HG03457 (cell line): ENCODE results near the gene PLEK2.
"Not testable (repeated sequence)": the region's sequence is repeated elsewhere in the genome, so short reads cannot be mapped to it uniquely, and the experiment has no call there.

Experiments
- ATAC-seq: cut with Tn5 transposase; IDR thresholded peaks from one replicate; pipeline ENCODE4 v1.9.1; 2021; ENCODE audit warnings: moderate number of reproducible peaks; ENCODE audit not compliant: unreplicated experiment

Gene PLEK2

DNA sequence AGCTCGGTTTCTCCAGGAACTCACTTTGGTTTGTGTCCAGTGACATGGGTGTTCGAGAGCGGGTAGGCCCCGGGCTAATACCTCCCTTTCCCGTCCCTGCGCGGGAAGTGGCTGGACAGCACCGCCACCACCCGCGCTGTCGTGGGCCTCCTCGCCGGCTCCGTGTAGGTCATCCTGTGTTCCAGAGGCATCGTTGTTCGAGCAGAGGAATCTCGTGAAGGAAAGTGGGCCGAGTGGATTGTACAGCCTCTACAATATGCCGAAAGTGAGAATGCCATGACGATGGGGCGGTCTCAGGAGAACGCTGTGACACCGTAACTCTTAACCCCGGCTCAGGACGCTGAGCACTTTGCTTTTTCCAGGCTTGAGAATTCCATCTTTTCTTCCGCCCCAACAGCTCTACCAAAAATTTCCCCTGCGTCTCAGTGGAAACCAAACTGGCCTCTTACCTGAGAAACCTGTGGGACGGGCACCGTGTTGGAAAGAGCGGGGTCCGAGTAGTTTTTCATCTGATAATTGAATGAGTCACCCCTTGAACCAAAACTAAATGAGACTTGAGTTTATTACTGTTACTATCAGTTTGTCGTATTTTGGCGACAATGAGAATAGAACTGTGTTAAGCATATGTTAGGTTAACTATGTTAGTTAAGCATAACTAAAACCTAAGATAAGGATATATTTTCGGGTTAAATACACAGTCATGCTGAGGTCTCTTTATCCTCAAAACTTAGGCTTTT is 51.3 kb downstream of the PLEK2 start:
- ATAC-seq = no peak

DNA sequence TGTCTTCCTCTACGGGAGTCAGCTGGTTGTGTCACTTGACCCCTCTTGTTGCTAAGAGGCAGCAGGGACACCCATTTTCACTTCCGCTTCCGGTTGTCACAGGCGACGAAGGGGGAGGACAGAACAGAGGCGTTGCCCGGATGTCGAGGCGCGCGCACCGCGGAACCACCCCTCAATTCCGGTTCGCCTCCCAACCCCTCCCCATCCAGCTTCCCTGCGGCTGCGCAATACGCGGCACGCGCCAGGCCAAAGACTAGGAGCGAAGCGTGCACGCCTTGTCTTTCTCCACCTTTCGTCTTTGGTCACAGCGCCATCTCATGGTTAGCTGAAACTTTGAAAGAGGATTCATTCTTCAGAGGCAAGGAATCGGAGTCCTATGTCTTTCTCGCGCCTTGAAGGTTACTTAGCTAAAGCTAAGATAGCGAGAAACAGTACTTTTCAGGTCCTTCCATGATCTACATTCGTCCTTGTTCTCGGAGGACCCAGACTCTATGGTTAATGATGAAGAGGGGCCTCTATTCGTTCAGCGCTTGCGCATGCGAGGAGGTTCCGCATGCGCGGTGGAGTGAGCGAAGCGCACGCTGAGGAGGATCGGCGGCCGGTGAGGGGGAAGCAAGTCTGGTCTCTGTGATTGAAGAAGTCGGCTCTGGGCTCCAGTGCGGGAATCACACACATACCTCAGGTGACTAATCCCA is 52.0 kb downstream of the PLEK2 start, which contains the start of the genes ATP6V1D and EIF2S1:
Gene ATP6V1D, minus strand, starts transcription at position 30 of the 695 bp plus-strand sequence. CDS start 106 bp downstream, outside the sequence.
Gene EIF2S1, plus strand, starts transcription at position 554 of the 695 bp plus-strand sequence. CDS start 4,440 bp downstream, outside the sequence.
- ATAC-seq = peak; percentile 75

DNA sequence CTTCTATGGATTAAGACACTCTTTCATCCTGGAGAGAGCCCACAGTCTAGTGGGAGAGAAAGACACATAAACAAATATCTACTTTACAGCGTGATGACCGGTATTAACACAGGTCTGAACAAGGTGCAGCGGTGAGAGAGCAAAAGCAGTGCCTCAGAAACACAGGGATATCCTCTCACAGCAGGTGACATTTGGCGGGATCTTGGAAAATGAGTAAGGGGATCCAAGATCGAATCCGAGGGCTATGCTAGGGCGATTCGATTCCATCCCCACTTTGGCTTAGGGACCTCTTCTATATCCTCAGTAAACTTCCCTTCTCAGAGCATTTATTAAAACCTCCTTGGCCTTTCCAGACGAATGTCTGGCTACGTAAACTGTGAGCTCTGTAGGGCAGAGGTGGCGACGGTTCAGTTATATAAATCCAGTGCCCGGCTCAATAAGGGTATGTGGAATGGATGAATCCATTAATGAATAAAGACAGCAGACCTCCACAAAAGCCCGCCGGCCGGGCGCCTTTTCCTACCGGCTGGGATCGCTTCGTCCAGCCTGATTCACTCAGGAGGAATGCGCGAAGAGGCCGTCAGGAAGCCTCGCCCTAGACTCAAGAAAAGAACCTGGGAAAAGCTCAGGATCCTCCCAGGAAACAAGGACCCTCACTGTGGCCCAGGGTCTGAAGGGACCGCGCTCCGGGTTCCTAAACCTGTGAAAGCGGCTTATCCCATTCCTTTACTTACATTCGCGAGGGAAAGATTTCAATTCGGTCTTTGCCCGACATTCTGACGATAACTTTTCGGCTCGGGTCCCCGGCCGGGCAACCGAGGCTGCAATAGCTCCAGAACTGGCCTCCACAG is 52.8 kb downstream of the PLEK2 start:
- ATAC-seq = peak; percentile 1

DNA sequence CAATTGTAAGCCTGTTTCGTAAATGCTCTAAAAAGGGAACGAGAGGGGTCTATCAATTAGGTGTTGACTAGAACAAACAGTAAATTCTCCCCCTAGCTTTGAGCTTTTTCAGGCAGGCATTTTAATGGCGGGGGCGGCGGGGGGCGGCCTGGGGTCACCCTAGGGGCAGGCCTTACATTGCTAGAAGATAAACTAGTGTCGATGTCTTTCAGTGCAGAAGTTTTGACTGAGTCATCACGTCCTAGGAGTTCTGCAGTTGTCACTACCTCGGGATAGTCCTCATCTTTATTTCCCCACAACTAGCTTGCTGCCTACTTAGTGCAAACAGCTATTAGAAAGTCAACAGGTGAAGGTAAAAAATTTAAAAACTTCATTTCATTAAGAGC is 54.0 kb downstream of the PLEK2 start:
- ATAC-seq = no peak

DNA sequence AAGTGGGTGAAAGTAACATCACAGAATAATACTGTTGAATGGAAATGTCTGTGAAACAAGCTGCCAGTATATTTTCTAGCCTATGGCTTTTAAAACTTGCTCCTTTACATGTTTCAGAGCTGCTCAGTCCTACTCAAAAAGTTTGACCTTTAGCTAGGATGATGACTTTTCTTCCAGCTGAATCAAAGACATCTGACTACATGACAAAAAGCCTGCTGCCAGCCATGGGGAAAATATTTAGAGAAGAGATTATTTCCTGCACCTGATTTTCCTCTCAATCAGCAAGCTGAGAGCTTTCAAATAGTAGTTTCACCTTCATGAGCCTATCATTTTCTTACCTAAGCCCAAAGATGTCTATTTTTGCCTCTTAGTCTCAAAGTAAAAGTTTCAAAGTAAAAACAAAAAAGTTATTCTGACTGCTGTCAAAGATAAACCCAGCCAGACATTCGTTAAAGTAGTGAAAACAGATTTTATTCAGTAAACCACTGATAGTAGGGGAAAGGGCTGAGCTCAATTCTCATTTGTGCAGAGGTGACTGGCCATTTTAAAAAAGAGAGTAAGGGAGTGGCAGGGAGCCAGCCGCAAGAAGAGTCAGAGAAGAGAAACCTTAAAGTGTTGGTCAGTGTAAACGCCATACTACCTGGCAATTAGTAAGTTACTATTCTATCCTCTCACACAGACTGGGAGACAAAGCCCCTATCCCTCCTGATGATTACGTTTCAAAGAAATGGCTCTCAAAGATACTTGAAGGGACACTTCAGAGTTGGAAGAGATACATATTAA is 54.6 kb downstream of the PLEK2 start:
- ATAC-seq = no peak

DNA sequence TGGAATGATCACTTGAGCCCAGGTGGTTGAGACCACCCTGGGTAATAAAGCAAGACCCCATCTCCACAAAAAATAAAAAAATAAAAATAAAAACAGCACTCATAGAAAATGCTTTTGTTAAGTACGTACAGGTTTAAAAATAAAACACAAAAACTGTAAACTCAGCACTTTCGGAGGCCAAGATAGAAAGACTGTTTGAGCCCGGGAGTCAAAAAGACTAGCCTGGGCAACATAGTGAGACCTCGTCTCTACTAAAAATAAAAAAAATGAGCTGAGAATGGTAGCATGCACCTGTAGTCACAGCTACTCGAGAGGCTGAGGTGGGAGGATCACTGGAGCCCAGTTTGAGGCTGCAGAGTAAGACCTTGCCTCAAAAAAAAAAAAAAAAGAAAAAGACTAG is 59.9 kb downstream of the PLEK2 start:
- ATAC-seq = no peak

DNA sequence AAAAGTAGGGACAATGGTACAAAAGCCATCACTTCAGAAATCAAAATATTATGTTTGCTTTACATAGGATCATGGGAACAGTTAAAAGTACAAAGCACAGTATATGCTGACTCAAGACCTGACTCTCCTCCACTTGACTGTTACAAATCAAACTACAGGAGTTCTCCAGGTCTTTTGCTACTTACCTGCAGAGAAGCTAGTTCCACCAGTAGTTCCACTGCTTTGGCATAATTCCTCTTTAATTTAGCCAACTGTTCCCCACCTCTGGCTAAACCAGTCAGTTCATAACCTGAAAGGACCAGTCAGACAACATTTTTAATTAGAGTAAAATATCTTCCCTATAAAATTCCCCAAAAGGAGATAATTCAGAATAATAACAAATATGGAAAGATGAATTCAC is 66.4 kb downstream of the PLEK2 start:
- no peak for ATAC-seq

DNA sequence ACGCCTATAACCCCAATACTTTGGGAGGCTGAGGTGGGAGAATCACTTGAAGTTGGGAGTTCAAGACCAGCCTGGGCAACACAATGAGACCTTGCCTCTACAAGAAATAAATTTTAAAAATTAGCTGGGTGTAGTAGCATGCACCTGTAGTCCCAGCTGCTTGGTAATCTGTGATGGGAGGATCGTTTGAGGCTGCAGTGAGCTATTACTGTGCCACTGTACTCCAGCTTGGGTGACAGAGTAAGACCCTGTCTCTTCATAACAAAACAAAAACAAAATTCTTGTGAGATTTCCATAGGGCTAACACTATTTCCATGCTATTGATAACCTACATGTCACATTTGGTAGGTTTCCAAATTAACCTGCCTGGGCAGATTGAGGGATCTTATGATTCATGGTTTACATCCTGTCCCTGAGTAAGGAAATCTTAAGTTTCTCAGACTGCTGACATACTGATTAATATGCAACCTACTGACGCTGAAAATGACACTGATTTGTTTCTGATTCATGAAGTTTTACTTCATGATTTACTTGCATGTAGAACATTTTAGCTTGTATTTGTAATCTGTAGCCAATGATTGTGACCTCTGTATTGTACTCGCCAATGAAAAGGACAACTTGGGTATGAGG is 68.2 kb downstream of the PLEK2 start:
- ATAC-seq = no peak

DNA sequence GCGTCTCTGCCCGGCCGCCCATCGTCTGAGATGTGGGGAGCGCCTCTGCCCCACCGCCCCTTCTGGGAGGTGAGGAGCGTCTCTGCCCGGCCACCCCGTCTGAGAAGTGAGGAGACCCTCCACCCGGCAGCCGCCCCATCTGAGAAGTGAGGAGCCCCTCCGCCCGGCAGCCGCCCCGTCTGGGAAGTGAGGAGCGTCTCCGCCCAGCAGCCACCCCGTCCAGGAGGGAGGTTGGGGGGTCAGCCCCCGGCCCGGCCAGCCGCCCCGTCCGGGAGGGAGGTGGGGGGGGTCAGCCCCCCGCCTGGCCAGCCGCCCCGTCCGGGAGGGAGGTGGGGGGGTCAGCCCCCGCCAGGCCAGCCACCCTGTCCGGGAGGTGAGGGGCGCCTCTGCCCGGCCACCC is 70.7 kb downstream of the PLEK2 start:
- not testable (repeated sequence) for ATAC-seq
